Stimulated activated effector memory CD8-positive, alpha-beta T cell treated with anti-CD3 and anti-CD28 coated beads, Interleukin-12 subunit alpha, Interleukin-12 subunit beta, amount 100 ng/mL, for 72 hours (primary cell): ENCODE data around the gene RBM45.

Experiments used
- ATAC-seq: fragments of 150-1000 bp; cut with Tn5 transposase; 2 replicates; pipeline ENCODE4 v1.10.0; 2021
- DNase-seq, 2 donors: peaks; one replicate each; pipeline ENCODE4 v3.0.0; 2021 to 2022; ENCODE audit warnings: low spot score in 2 of 2
- H3K27ac Mint-ChIP-seq: one replicate; pipeline ENCODE4 v1.8.0; 2022; ENCODE audit warnings: mild to moderate bottlenecking, mixed read lengths
- H3K36me3 Mint-ChIP-seq: one replicate; pipeline ENCODE4 v1.8.0; 2022; ENCODE audit warnings: mild to moderate bottlenecking, mixed read lengths
- H3K4me1 Mint-ChIP-seq: one replicate; pipeline ENCODE4 v1.8.0; 2022; ENCODE audit warnings: mixed read lengths
- H3K4me3 Mint-ChIP-seq: one replicate; pipeline ENCODE4 v1.8.0; 2022; ENCODE audit warnings: mild to moderate bottlenecking, mixed read lengths
- H3K9me3 Mint-ChIP-seq: one replicate; pipeline ENCODE4 v1.8.0; 2022; ENCODE audit warnings: mixed read lengths

RBM45 gene

GRCh38 chr2:178084273-178084672, 28.0 kb upstream of the RBM45 start:
- Mint-ChIP-seq H3K4me1 (no peaks in the 10 kb centered on the region), H3K36me3 (no peaks in the 10 kb centered on the region), H3K9me3 (no peaks in the 10 kb centered on the region)

GRCh38 chr2:178088774-178089270, 23.4 kb upstream of the RBM45 start:
- no peaks in the 10 kb centered on the region for H3K4me1 Mint-ChIP-seq
- ATAC-seq (no peak), DNase-seq (no peak)
- no peak overlapping the region for H3K4me3 Mint-ChIP-seq
- no peak overlapping the region for H3K27ac Mint-ChIP-seq
- H3K9me3 Mint-ChIP-seq: no peaks in the 10 kb centered on the region
- no peaks in the 10 kb centered on the region for H3K36me3 Mint-ChIP-seq

More at GRCh38 chr2:178084273-178084672, 28.0 kb upstream of the RBM45 start:
- no peak for ATAC-seq
- no peak overlapping the region for H3K4me3 Mint-ChIP-seq
- DNase-seq: no peak
- no peak overlapping the region for H3K27ac Mint-ChIP-seq

- Mint-ChIP-seq H3K27ac (no peak overlapping the region), H3K4me1 (no peaks in the 10 kb centered on the region), H3K9me3 (no peaks in the 10 kb centered on the region), H3K36me3 (no peaks in the 10 kb centered on the region), H3K4me3 (no peak overlapping the region)
- DNase-seq (no peak), ATAC-seq (no peak)
These were observed 18.8 kb upstream of the RBM45 start for GRCh38 chr2:178093471-178093870.

GRCh38 chr2:178101321-178102079, 10.7 kb upstream of the RBM45 start:
- no peaks in the 10 kb centered on the region for H3K9me3 Mint-ChIP-seq
- H3K4me1 Mint-ChIP-seq: no peaks in the 10 kb centered on the region
- H3K27ac Mint-ChIP-seq: no peak overlapping the region
- ATAC-seq (no peak), DNase-seq (no peak)
- no peaks in the 10 kb centered on the region for H3K36me3 Mint-ChIP-seq
- H3K4me3 Mint-ChIP-seq: no peak overlapping the region

GRCh38 chr2:178105566-178105965, 6.7 kb upstream of the RBM45 start:
- Mint-ChIP-seq H3K4me3 (no peak overlapping the region), H3K9me3 (no peaks in the 10 kb centered on the region), H3K27ac (no peak overlapping the region), H3K36me3 (no peaks in the 10 kb centered on the region), H3K4me1 (no peaks in the 10 kb centered on the region)
- ATAC-seq: no peak
- DNase-seq: no peak

- H3K4me3 Mint-ChIP-seq: no peak overlapping the region
- no peaks in the 10 kb centered on the region for H3K9me3 Mint-ChIP-seq
- no peaks in the 10 kb centered on the region for H3K36me3 Mint-ChIP-seq
- DNase-seq (no peak), ATAC-seq (no peak)
- H3K27ac Mint-ChIP-seq: no peak overlapping the region
- no peaks in the 10 kb centered on the region for H3K4me1 Mint-ChIP-seq
These were observed 6.2 kb upstream of the RBM45 start for GRCh38 chr2:178106053-178106452.

GRCh38 chr2:178108176-178108575, 4.1 kb upstream of the RBM45 start:
- no peak for ATAC-seq
- Mint-ChIP-seq H3K36me3 (no peaks in the 10 kb centered on the region), H3K27ac (no peak overlapping the region), H3K4me3 (no peak overlapping the region), H3K4me1 (peaks cover 15% of the 10 kb centered on the region), H3K9me3 (no peaks in the 10 kb centered on the region)
- DNase-seq: no peak

GRCh38 chr2:178109813-178110212, 2.4 kb upstream of the RBM45 start:
- no peak overlapping the region for H3K4me3 Mint-ChIP-seq
- ATAC-seq (no peak), DNase-seq (no peak)

GRCh38 chr2:178110681-178111080, 1.6 kb upstream of the RBM45 start:
- peaks cover 34% of the 10 kb centered on the region for H3K4me1 Mint-ChIP-seq
- H3K27ac Mint-ChIP-seq: no peak overlapping the region
- H3K9me3 Mint-ChIP-seq: no peaks in the 10 kb centered on the region
- ATAC-seq (no peak), DNase-seq (no peak)
- no peaks in the 10 kb centered on the region for H3K36me3 Mint-ChIP-seq
- no peak overlapping the region for H3K4me3 Mint-ChIP-seq

More at GRCh38 chr2:178109813-178110212, 2.4 kb upstream of the RBM45 start:
- H3K4me1 Mint-ChIP-seq: peaks cover 28% of the 10 kb centered on the region
- no peaks in the 10 kb centered on the region for H3K9me3 Mint-ChIP-seq
- H3K36me3 Mint-ChIP-seq: no peaks in the 10 kb centered on the region
- no peak overlapping the region for H3K27ac Mint-ChIP-seq

- no peaks in the 10 kb centered on the region for H3K36me3 Mint-ChIP-seq
- peaks cover 34% of the 10 kb centered on the region for H3K4me1 Mint-ChIP-seq
These were observed 494 bp upstream of the RBM45 start for GRCh38 chr2:178111743-178112142.

GRCh38 chr2:178114462-178114861, 2.2 kb downstream of the RBM45 start:
- DNase-seq: no peak
- peaks cover 11% of the 10 kb centered on the region for H3K36me3 Mint-ChIP-seq
- ATAC-seq: no peak
- peaks cover 34% of the 10 kb centered on the region for H3K4me1 Mint-ChIP-seq
- no peaks in the 10 kb centered on the region for H3K9me3 Mint-ChIP-seq
- peak overlapping the region; percentile 70 for H3K27ac Mint-ChIP-seq
- peak overlapping the region; percentile 22 for H3K4me3 Mint-ChIP-seq

More at GRCh38 chr2:178111743-178112142, 494 bp upstream of the RBM45 start:
- peak overlapping the region; percentile 90 for H3K27ac Mint-ChIP-seq
- H3K4me3 Mint-ChIP-seq: peak overlapping the region; percentile 91
- H3K9me3 Mint-ChIP-seq: no peaks in the 10 kb centered on the region
- ATAC-seq (peak; percentile 0), DNase-seq (no peak)

- H3K4me3 Mint-ChIP-seq: no peak overlapping the region
These were observed 3.0 kb downstream of the RBM45 start for GRCh38 chr2:178115271-178115670.

GRCh38 chr2:178117725-178118124, 5.5 kb downstream of the RBM45 start:
- no peak for DNase-seq
- Mint-ChIP-seq H3K4me1 (peaks cover 24% of the 10 kb centered on the region), H3K4me3 (no peak overlapping the region), H3K9me3 (no peaks in the 10 kb centered on the region), H3K27ac (no peak overlapping the region), H3K36me3 (peaks cover 35% of the 10 kb centered on the region)
- ATAC-seq: no peak

More at GRCh38 chr2:178115271-178115670, 3.0 kb downstream of the RBM45 start:
- Mint-ChIP-seq H3K36me3 (peaks cover 11% of the 10 kb centered on the region), H3K9me3 (no peaks in the 10 kb centered on the region), H3K27ac (no peak overlapping the region), H3K4me1 (peaks cover 34% of the 10 kb centered on the region)
- ATAC-seq (no peak), DNase-seq (no peak)

GRCh38 chr2:178119179-178119922, 7.1 kb downstream of the RBM45 start:
- ATAC-seq: no peak
- peaks cover 12% of the 10 kb centered on the region for H3K4me1 Mint-ChIP-seq
- no peaks in the 10 kb centered on the region for H3K9me3 Mint-ChIP-seq
- H3K4me3 Mint-ChIP-seq: no peak overlapping the region
- no peak for DNase-seq
- H3K27ac Mint-ChIP-seq: no peak overlapping the region
- H3K36me3 Mint-ChIP-seq: peaks cover 51% of the 10 kb centered on the region

GRCh38 chr2:178123163-178123562, 10.9 kb downstream of the RBM45 start:
- H3K9me3 Mint-ChIP-seq: no peaks in the 10 kb centered on the region
- DNase-seq: no peak
- peak overlapping the region; percentile 11 for H3K27ac Mint-ChIP-seq
- no peaks in the 10 kb centered on the region for H3K4me1 Mint-ChIP-seq
- no peak for ATAC-seq
- no peak overlapping the region for H3K4me3 Mint-ChIP-seq
- H3K36me3 Mint-ChIP-seq: peaks cover 79% of the 10 kb centered on the region

GRCh38 chr2:178125125-178125524, 12.9 kb downstream of the RBM45 start:
- H3K27ac Mint-ChIP-seq: peak overlapping the region; percentile 7
- no peaks in the 10 kb centered on the region for H3K9me3 Mint-ChIP-seq
- no peak overlapping the region for H3K4me3 Mint-ChIP-seq
- DNase-seq: no peak
- no peaks in the 10 kb centered on the region for H3K4me1 Mint-ChIP-seq
- ATAC-seq: no peak
- peaks cover 97% of the 10 kb centered on the region for H3K36me3 Mint-ChIP-seq
